GM18861 (cell line): ENCODE data around the gene HNF1B.

ENCODE experiments used
- ATAC-seq: cut with Tn5 transposase; IDR thresholded peaks from one replicate; pipeline ENCODE4 v1.9.1; 2021; ENCODE audit not compliant: unreplicated experiment

The HNF1B gene

DNA sequence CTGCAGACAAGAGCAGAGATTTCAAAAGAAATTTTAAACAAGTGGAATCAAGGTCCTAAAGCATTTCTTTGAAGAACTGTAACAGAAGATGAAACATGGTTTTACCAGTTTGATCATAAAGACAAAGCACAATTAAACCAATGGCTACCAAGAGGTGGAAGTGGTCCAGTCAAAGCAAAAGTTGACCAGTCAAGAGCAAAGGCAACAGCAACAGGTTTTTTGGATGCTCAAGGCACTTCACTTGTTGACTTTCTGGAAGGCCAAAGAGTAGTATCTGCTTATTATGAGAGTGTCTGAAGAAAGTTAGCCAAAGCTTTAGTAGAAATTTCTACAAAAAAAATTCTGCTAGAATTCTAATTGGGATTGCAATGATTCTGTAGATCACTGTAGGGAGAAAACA, 106.9 kb downstream of the HNF1B start:
- no peak for ATAC-seq
